HCT116 (cell line): Measurements from ENCODE around the gene RAB27B. TPM values are rescaled to one million over a fixed set of nuclear protein-coding genes. Genes with fewer than 3 reads are reported as not detected.

Experiments
- ATAC-seq: fragments of 200-7000 bp; cut with Tn5 transposase; 2 replicates; pipeline ENCODE4 v1.9.1; 2020; ENCODE audit warnings: mild to moderate bottlenecking, moderate library complexity
- BruUV-seq: library from RNA; stranded (reverse); fragments of 400-500 nt; replicated peaks from 2 replicates; lab custom pipeline; 2021; lab: Mats Ljungman, UMichigan
- CTCF ChIA-PET: fragments of 300-600 bp; sonication (Branson Sonifier 250); formaldehyde crosslinking; loops from one replicate; lab custom pipeline; 2021; ENCODE audit warnings: antibody characterized with exemption; lab: Charles Lee
- POLR2A ChIA-PET: fragments of 300-600, 350-600 bp; sonication (Branson Sonifier 250); formaldehyde crosslinking; loops from one replicate; lab custom pipeline; 2021; ENCODE audit warnings: antibody characterized with exemption; lab: Charles Lee
- RAD21 ChIA-PET, 2 experiments: fragments of 300-600 bp; sonication (Branson Sonifier 250); formaldehyde crosslinking; loops; one replicate each; lab custom pipeline; 2023; ENCODE audit warnings: low total read pairs in 2 of 2; ENCODE audit not compliant: uncharacterized antibody in 2 of 2, unreplicated experiment in 2 of 2, low non-redundant PET in 1 of 2; lab: Charles Lee
- DNase-seq: peaks from one replicate; pipeline ENCODE4 v3.0.0-alpha.2; 2010; ENCODE audit warnings: low read depth, low spot score
- H2AFZ ChIP-seq: fragments of 200-600 bp; shearing (Covaris generic), sonication (generic); 2 replicates; pipeline ENCODE4 v1.6.1; 2017; ENCODE audit warnings: low read depth, mixed run types, mixed read lengths, antibody characterized with exemption, low read length; ENCODE audit not compliant: poor library complexity, severe bottlenecking
- H3K27ac ChIP-seq: 2 replicates; pipeline ENCODE4 v1.5.1; 2012; ENCODE audit warnings: low read depth, low read length
- H3K27me3 ChIP-seq: fragments of 200-600 bp; sonication (generic); 2 replicates; pipeline ENCODE4 v1.6.1; 2016; ENCODE audit warnings: mixed run types, low read length, mixed read lengths; ENCODE audit not compliant: insufficient read depth
- H3K36me3 ChIP-seq, 2 experiments: fragments of 200-500 bp in 1 of 2; fragments of 200-600 bp in 1 of 2; sonication (Bioruptor generic) in 1 of 2; sonication (generic) in 1 of 2; 2 replicates each; pipeline versions ENCODE4 v1.5.1 to v1.6.1; 2014 to 2016; ENCODE audit warnings: low read length in 2 of 2, inconsistent platforms in 1 of 2, mixed read lengths in 1 of 2, mixed run types in 1 of 2; ENCODE audit not compliant: insufficient read depth in 2 of 2, control insufficient read depth in 1 of 2
- H3K4me1 ChIP-seq, 2 experiments: fragments of 200-600 bp in 1 of 2; sonication (generic) in 1 of 2; 2 replicates each; pipeline versions ENCODE4 v1.5.1 to v1.6.1; 2012 to 2017; ENCODE audit warnings: low read length in 2 of 2, inconsistent platforms in 1 of 2, mild to moderate bottlenecking in 1 of 2, mixed read lengths in 1 of 2, mixed run types in 1 of 2, moderate library complexity in 1 of 2; ENCODE audit not compliant: insufficient read depth in 2 of 2, control insufficient read depth in 1 of 2
- H3K4me2 ChIP-seq: fragments of 200-600 bp; sonication (generic); 2 replicates; pipeline ENCODE4 v1.6.1; 2017; ENCODE audit warnings: mixed run types, low read length, mixed read lengths
- H3K4me3 ChIP-seq, 2 experiments: fragments of 200-600 bp in 1 of 2; sonication (generic) in 1 of 2; replicated peaks in 1 of 2; 2 replicates each; pipeline ENCODE4 v1.5.1; 2011 to 2016; ENCODE audit warnings: low read length in 2 of 2, control low read depth in 1 of 2, low read depth in 1 of 2, mild to moderate bottlenecking in 1 of 2, mixed read lengths in 1 of 2, mixed run types in 1 of 2
- H3K79me2 ChIP-seq: fragments of 200-600 bp; sonication (generic); 2 replicates; pipeline ENCODE4 v1.6.1; 2017; ENCODE audit warnings: mild to moderate bottlenecking, mixed run types, low read length, moderate library complexity, mixed read lengths; ENCODE audit not compliant: insufficient read depth
- H3K9ac ChIP-seq: fragments of 200-600 bp; sonication (generic); 2 replicates; pipeline ENCODE4 v1.6.1; 2016; ENCODE audit warnings: low read length, mixed read lengths
- H3K9me2 ChIP-seq: fragments of 200-600 bp; sonication (generic), shearing (Covaris generic); 2 replicates; pipeline ENCODE4 v1.6.1; 2017; ENCODE audit warnings: mixed run types, mild to moderate bottlenecking, moderate library complexity; ENCODE audit not compliant: insufficient read depth
- H3K9me3 ChIP-seq, 2 experiments: fragments of 200-500 bp in 1 of 2; fragments of 200-600 bp in 1 of 2; sonication (Bioruptor generic) in 1 of 2; sonication (generic) in 1 of 2; 2 replicates each; pipeline ENCODE4 v1.6.1; 2014 to 2017; ENCODE audit warnings: low read length in 2 of 2, mixed read lengths in 2 of 2, inconsistent platforms in 1 of 2, low read depth in 1 of 2, mild to moderate bottlenecking in 1 of 2, mixed run types in 1 of 2, moderate library complexity in 1 of 2; ENCODE audit not compliant: control insufficient read depth in 1 of 2, insufficient read depth in 1 of 2
- H4K20me1 ChIP-seq: fragments of 200-600 bp; sonication (generic), shearing (Covaris generic); 2 replicates; pipeline ENCODE4 v1.6.1; 2017; ENCODE audit warnings: mixed run types, mild to moderate bottlenecking, moderate library complexity; ENCODE audit not compliant: insufficient read depth
- CBX3 ChIP-seq: IDR thresholded peaks from 2 replicates; pipeline ENCODE4 v1.6.1; 2012; ENCODE audit warnings: low read depth
- CEBPB ChIP-seq: IDR thresholded peaks from 2 replicates; pipeline ENCODE4 v1.6.1; 2012; ENCODE audit warnings: low read depth
- CTCF ChIP-seq, 3 experiments: fragments of 200-600 bp in 1 of 3; sonication (generic) in 1 of 3; IDR thresholded peaks in 2 of 3; conservative IDR thresholded peaks in 1 of 3; 2 replicates each; pipeline ENCODE4 v1.5.1; 2012 to 2017; ENCODE audit warnings: low read depth in 2 of 3, low read length in 2 of 3, antibody characterized with exemption in 1 of 3, borderline replicate concordance in 1 of 3, control low read depth in 1 of 3, mild to moderate bottlenecking in 1 of 3, mixed read lengths in 1 of 3, mixed run types in 1 of 3, moderate library complexity in 1 of 3; ENCODE audit not compliant: insufficient read depth in 1 of 3
- EGR1 ChIP-seq: IDR thresholded peaks from 2 replicates; pipeline ENCODE4 v1.6.1; 2012; ENCODE audit warnings: low read depth
- EZH2 ChIP-seq: fragments of 200-600 bp; sonication (generic); IDR thresholded peaks from 2 replicates; pipeline ENCODE4 v1.6.1; 2017; ENCODE audit warnings: antibody characterized with exemption, mixed run types
- EZH2phosphoT487 ChIP-seq: fragments of 200-600 bp; IDR thresholded peaks from 2 replicates; pipeline ENCODE4 v1.6.1; 2018; ENCODE audit warnings: antibody characterized with exemption, borderline replicate concordance
- FOSL1 ChIP-seq: IDR thresholded peaks from 2 replicates; pipeline ENCODE4 v1.6.1; 2012; ENCODE audit warnings: low read depth
- JUND ChIP-seq: IDR thresholded peaks from 2 replicates; pipeline ENCODE4 v1.6.1; 2012
- POLR2A ChIP-seq: IDR thresholded peaks from 2 replicates; pipeline ENCODE4 v1.7.0; 2011; ENCODE audit warnings: borderline replicate concordance; ENCODE audit not compliant: insufficient read depth, insufficient read length; ENCODE audit errors: extremely low read depth
- RAD21 ChIP-seq: IDR thresholded peaks from 2 replicates; pipeline ENCODE4 v1.6.1; 2012; ENCODE audit warnings: low read depth, mild to moderate bottlenecking
- SIN3A ChIP-seq: IDR thresholded peaks from 2 replicates; pipeline ENCODE4 v1.6.1; 2012; ENCODE audit warnings: low read depth
- YY1 ChIP-seq: IDR thresholded peaks from 2 replicates; pipeline ENCODE4 v1.6.1; 2011; ENCODE audit warnings: low read length, low read depth, moderate library complexity, mild to moderate bottlenecking; ENCODE audit not compliant: insufficient replicate concordance; ENCODE audit errors: extremely low read depth
- ZFX ChIP-seq: fragments of 450-650 bp; IDR thresholded peaks from 2 replicates; pipeline ENCODE4 v1.6.1; 2017
- ZNF274 ChIP-seq: fragments of 200-500 bp; sonication (Bioruptor generic); IDR thresholded peaks from 2 replicates; pipeline ENCODE4 v1.6.1; 2014; ENCODE audit warnings: mild to moderate bottlenecking, low read depth, low read length, inconsistent platforms
- intact Hi-C: fragments of 100-400 bp; cut with micrococcal nuclease; formaldehyde crosslinking; loops from 2 replicates; pipeline ENCODE4 v1.10.0; 2022
- total RNA-seq: library from RNA; stranded (reverse); gene quantifications from one replicate; pipeline ENCODE4 v1.2.1, GENCODE V29; 2021; ENCODE audit not compliant: unreplicated experiment
- TF ChIP-seq, protein P1 (sequence below): IDR thresholded peaks from 2 replicates; pipeline ENCODE4 v1.6.1; 2011; ENCODE audit warnings: mild to moderate bottlenecking, low read length, moderate library complexity; ENCODE audit not compliant: insufficient replicate concordance; ENCODE audit errors: extremely low read depth
- TF ChIP-seq, protein P2 (sequence below): IDR thresholded peaks from 2 replicates; pipeline ENCODE4 v1.6.1; 2012

RAB27B gene
- total RNA-seq, 1 experiment from 2014 or later, result 2.2 TPM

DNA sequence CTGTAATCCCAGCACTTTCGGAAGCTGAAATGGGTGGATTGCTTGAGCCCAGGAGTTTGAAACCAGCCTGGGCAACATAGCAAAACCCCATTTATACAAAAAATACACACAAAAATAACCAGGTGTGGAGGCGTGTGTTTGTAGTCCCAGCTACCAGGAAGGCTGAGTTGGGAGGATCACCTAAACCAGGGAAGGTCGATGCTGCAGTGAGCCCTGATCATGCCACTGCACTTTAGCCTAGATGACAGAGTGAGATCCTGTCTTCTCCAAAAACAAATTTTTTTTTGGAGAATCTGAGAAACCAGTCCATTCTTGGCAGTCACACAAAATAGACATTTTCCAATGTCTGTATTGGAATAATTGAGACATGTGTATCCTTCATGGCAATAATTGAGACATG, 46.8 kb downstream of the RAB27B start:
- H3K4me2 ChIP-seq, result no peak overlapping the region
- no peak overlapping the region for H2AFZ ChIP-seq
- RAD21 ChIA-PET, result no interaction called here
- TF ChIP-seq CEBPB (no peak), EZH2phosphoT487 (no peak), FOSL1 (no peak), EZH2 (no peak), YY1 (no peak)
- TF ChIP-seq, all 23 proteins: peak for 0
- POLR2A ChIA-PET, result no interaction called here
- CTCF ChIA-PET, result no interaction called here
- DNase-seq (no peak), ATAC-seq (no peak)
- no peak overlapping the region for H3K4me3 ChIP-seq
- H3K9me2 ChIP-seq, result no peaks in the 10 kb centered on the region
- no peaks in the 10 kb centered on the region for H3K9me3 ChIP-seq
- no peaks in the 10 kb centered on the region for H3K36me3 ChIP-seq
- intact Hi-C loops, result no loop called here
- no peak overlapping the region for H3K9ac ChIP-seq
- H3K27ac ChIP-seq, result no peak overlapping the region
- no peaks in the 10 kb centered on the region for H3K27me3 ChIP-seq
- H4K20me1 ChIP-seq, result no peaks in the 10 kb centered on the region
- no TSS peak for BruUV-seq
- H3K4me1 ChIP-seq, result no peaks in the 10 kb centered on the region
- no peaks in the 10 kb centered on the region for H3K79me2 ChIP-seq

DNA sequence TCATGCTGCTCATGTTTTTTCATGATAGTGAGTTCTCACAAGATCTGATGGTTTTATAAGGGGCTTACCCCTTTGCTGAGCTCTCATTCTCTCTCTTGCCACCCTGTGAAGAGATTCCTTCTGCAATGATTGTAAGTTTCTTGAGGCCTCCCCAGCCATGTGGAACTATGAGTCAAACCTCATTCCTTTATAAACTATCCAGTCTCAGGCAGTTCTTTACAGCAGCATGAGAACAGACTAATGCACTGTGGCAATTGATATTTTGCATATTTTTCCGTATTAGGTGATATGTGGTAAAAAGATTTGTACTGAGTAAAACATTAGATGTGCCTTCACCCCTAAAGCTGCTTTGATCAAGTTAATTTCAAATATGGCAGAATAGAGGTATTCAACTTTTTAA, 48.8 kb downstream of the RAB27B start:
- Histone ChIP-seq H3K4me2 (no peak overlapping the region), H3K79me2 (no peaks in the 10 kb centered on the region), H3K4me3 (no peak overlapping the region), H3K9me3 (no peaks in the 10 kb centered on the region), H3K36me3 (no peaks in the 10 kb centered on the region), H3K9me2 (no peaks in the 10 kb centered on the region), H3K27me3 (no peaks in the 10 kb centered on the region), H2AFZ (no peak overlapping the region), H4K20me1 (no peaks in the 10 kb centered on the region), H3K9ac (no peak overlapping the region), H3K27ac (no peak overlapping the region), H3K4me1 (no peaks in the 10 kb centered on the region)
- DNase-seq (no peak), ATAC-seq (no peak)
- TF ChIP-seq RAD21 (no peak), FOSL1 (no peak), ZNF274 (no peak), SIN3A (no peak), YY1 (no peak), POLR2A (no peak), ZFX (no peak), CBX3 (no peak), CTCF (IDR thresholded peaks at IDR 0.05 in 2 of 3, conservative IDR thresholded peaks at IDR 0.05 in 1 of 3; ENCODE audit: borderline replicate concordance in 1 of 3, insufficient read depth in 1 of 3, low read depth in 2 of 3, low read length in 2 of 3) (no peak), JUND (no peak), CEBPB (no peak), EZH2 (no peak), EGR1 (no peak), EZH2phosphoT487 (no peak)
- TF ChIP-seq, protein P1, sequence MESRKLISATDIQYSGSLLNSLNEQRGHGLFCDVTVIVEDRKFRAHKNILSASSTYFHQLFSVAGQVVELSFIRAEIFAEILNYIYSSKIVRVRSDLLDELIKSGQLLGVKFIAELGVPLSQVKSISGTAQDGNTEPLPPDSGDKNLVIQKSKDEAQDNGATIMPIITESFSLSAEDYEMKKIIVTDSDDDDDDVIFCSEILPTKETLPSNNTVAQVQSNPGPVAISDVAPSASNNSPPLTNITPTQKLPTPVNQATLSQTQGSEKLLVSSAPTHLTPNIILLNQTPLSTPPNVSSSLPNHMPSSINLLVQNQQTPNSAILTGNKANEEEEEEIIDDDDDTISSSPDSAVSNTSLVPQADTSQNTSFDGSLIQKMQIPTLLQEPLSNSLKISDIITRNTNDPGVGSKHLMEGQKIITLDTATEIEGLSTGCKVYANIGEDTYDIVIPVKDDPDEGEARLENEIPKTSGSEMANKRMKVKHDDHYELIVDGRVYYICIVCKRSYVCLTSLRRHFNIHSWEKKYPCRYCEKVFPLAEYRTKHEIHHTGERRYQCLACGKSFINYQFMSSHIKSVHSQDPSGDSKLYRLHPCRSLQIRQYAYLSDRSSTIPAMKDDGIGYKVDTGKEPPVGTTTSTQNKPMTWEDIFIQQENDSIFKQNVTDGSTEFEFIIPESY, result no peak
- TF ChIP-seq, protein P2, sequence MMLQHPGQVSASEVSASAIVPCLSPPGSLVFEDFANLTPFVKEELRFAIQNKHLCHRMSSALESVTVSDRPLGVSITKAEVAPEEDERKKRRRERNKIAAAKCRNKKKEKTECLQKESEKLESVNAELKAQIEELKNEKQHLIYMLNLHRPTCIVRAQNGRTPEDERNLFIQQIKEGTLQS, result no peak
- RAD21 ChIA-PET, result no interaction called here
- POLR2A ChIA-PET, result no interaction called here
- CTCF ChIA-PET, result no interaction called here
- no TSS peak for BruUV-seq
- intact Hi-C loops, result no loop called here
